Measurements from ENCODE around the gene FHDC1.

The FHDC1 gene

DNA sequence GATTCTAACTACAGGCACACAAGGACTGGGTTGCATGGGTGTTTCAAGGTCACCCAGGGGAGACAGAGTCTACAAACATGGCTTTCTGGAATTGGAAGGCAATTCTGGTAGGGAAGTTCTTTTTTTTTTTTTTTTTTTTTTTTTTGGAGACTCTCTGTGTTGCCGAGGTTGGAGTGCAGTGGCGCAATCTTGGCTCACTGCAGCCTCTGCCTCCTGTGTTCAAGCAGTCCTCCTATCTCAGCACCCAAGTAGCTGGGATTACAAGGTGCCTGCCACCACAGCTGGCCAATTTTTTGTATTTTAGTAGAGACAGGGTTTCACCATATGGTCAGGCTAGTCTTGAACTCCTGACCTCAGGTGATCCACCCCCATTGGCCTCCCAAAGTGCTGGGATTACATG lies 16.3 kb upstream of the FHDC1 start:
- Mint-ChIP-seq H3K4me1 (ENCODE audit: low read depth) (no peaks in the 10 kb centered on the region), H3K36me3 (ENCODE audit: low read depth) (peaks cover 27% of the 10 kb centered on the region), H3K27ac (no peak overlapping the region), H3K27me3 (no peaks in the 10 kb centered on the region), H3K4me3 (no peak overlapping the region), H3K9me3 (peaks cover 7% of the 10 kb centered on the region)
- no peak for DNase-seq

DNA sequence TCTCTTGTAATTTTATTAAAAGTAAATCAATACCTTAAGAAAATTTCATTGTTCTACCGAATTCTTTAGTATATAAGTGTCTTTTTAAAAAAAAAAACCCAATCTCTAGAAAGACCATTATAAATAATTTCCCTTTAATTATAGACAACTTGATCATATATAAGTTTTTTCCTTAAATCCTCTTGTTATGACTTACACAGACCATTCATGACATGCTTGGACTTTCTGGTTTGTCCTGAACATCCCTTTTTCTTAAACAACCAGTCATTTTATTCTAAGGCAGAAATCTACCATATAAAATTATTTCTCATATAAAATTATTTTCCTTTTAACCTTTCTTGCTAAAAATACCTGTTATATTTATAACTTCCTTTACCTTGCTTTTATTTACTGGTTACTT lies 15.4 kb upstream of the FHDC1 start:
- Mint-ChIP-seq H3K9me3 (peaks cover 7% of the 10 kb centered on the region), H3K4me3 (no peak overlapping the region), H3K27me3 (no peaks in the 10 kb centered on the region), H3K27ac (no peak overlapping the region), H3K36me3 (ENCODE audit: low read depth) (peaks cover 27% of the 10 kb centered on the region), H3K4me1 (ENCODE audit: low read depth) (no peaks in the 10 kb centered on the region)
- no peak for DNase-seq

DNA sequence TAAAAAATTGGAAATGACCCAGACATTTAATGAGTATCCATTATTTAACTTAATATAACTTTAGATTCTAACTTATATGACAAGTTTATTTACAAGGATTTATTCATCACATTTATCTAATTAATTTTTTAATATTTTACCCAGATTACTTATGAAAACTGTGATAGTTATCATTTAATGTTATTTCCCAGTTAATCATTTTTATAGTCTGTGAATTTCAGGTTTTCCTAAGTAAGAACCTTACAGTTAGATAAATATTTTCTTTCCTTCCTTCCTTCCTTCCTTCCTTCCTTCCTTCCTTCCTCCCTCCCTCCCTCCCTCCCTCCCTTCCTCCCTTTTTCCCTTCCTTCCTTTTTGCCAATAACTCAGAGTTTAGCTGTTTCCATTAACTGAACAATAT lies 14.8 kb upstream of the FHDC1 start:
- peaks cover 7% of the 10 kb centered on the region for H3K9me3 Mint-ChIP-seq
- no peaks in the 10 kb centered on the region for H3K4me1 Mint-ChIP-seq (ENCODE audit: low read depth)
- H3K36me3 Mint-ChIP-seq (ENCODE audit: low read depth), result peaks cover 27% of the 10 kb centered on the region
- no peaks in the 10 kb centered on the region for H3K27me3 Mint-ChIP-seq
- H3K4me3 Mint-ChIP-seq, result no peak overlapping the region
- DNase-seq, result no peak
- H3K27ac Mint-ChIP-seq, result no peak overlapping the region

DNA sequence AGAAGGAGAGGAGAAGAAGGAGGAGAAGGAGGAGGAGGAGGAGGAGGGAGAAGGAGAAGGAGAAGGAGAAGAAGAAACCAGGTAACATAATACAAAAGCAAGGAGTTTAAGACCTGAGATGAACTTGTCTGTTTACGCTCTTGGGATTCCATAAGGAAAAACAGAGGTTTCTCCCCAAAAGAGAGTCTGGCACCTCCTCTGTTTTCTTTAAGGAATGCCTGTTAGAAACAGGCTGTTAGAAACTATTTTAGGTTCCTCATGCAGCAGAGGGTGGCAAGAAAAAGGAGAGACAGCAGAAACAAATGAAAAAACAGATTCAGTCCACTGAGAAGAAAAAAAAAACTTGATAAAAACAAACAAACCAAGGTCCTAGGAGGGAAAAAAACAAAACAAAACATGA lies 10.3 kb upstream of the FHDC1 start:
- Mint-ChIP-seq H3K36me3 (ENCODE audit: low read depth) (peaks cover 5% of the 10 kb centered on the region), H3K4me1 (ENCODE audit: low read depth) (no peaks in the 10 kb centered on the region), H3K27ac (no peak overlapping the region), H3K4me3 (no peak overlapping the region), H3K27me3 (peaks cover 9% of the 10 kb centered on the region), H3K9me3 (peaks cover under 1% of the 10 kb centered on the region)
- no peak for DNase-seq

DNA sequence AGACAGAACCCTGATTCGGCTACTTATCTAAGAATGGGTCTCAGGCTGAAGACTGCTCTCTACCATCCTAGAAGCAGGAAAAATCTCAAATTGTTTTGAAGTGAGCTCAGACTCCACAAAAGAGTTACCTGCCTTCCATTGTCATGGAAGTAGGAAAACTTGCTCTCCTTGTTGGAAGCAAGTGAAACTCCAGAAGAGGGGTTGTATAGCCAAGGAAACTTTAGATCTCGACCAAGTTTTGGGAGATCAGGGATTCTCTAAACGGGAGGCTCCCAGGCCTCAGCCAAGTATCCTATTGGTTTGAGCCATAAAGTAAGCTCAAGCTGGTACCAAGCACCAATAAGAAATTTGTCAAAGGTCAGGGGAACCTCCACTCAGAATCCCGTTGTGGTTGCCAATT lies 9.2 kb upstream of the FHDC1 start:
- Mint-ChIP-seq H3K36me3 (ENCODE audit: low read depth) (no peaks in the 10 kb centered on the region), H3K9me3 (no peaks in the 10 kb centered on the region), H3K4me3 (no peak overlapping the region), H3K27me3 (peaks cover 9% of the 10 kb centered on the region), H3K27ac (no peak overlapping the region), H3K4me1 (ENCODE audit: low read depth) (no peaks in the 10 kb centered on the region)
- DNase-seq, result no peak

DNA sequence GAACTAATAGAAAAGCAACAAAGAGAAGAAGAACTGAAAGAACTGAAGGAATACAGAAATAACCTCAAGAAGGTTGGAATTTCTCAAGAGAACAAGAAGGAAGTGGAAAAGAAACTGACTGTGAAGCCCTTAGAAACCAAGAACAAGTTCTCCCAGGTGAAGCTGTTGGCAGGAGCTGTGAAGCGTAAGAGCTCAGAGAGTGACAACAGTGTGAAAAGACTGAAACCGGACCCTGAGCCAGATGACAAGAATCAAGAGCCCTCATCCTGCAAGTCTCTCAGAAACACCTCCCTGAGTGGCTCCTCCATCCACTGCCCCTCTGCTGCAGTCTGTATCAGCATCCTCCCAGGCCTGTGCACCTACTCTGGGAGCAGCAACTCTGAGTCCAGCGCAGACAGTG lies 8.4 kb upstream of the FHDC1 start:
- no peaks in the 10 kb centered on the region for H3K4me1 Mint-ChIP-seq (ENCODE audit: low read depth)
- no peaks in the 10 kb centered on the region for H3K9me3 Mint-ChIP-seq
- no peak for DNase-seq
- H3K27ac Mint-ChIP-seq, result no peak overlapping the region
- H3K36me3 Mint-ChIP-seq (ENCODE audit: low read depth), result no peaks in the 10 kb centered on the region
- no peak overlapping the region for H3K4me3 Mint-ChIP-seq
- H3K27me3 Mint-ChIP-seq, result peaks cover 11% of the 10 kb centered on the region

DNA sequence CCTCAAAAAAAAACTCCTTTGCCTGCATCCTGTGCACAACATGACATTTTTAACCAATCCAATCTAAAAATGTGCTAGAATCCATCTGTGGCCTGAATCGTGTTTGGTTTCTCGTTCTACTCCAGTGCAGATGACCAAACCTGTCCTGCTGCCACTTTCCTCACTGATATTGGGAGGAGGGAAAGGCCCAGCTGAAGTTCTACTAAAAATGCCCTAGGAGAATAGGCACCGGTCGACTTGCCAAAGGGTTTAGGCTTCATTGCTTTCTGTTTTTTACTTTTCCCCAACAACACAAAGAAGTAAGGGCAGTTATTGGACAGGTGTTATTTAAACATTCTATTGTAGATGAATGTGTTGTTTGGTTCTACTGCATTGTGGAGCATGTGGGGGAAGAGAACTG lies 7.8 kb upstream of the FHDC1 start:
- no peaks in the 10 kb centered on the region for H3K36me3 Mint-ChIP-seq (ENCODE audit: low read depth)
- H3K27ac Mint-ChIP-seq, result no peak overlapping the region
- H3K4me1 Mint-ChIP-seq (ENCODE audit: low read depth), result no peaks in the 10 kb centered on the region
- H3K4me3 Mint-ChIP-seq, result no peak overlapping the region
- H3K9me3 Mint-ChIP-seq, result no peaks in the 10 kb centered on the region
- DNase-seq, result no peak
- H3K27me3 Mint-ChIP-seq, result peaks cover 16% of the 10 kb centered on the region

DNA sequence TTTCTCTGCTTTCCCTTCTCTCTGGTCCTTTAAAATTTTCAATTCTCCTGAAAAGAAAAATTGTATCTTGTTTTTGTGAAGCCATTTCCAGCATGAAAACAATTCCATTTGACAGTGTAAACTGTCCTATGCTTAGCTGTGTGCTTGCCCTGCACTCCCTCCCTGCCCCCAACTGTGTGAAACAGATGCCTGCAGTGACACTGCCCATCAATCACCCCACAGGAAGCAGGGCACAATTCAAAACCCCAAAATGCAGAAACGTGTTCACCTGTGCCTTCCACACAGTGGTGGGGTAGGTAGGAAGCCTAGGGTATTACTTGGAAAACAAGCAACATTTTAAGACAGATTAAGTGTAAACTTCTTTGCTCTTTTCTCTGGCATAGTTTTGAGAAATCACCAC lies 6.2 kb upstream of the FHDC1 start:
- peaks cover 30% of the 10 kb centered on the region for H3K27me3 Mint-ChIP-seq
- no peak overlapping the region for H3K27ac Mint-ChIP-seq
- no peaks in the 10 kb centered on the region for H3K36me3 Mint-ChIP-seq (ENCODE audit: low read depth)
- H3K9me3 Mint-ChIP-seq, result no peaks in the 10 kb centered on the region
- H3K4me3 Mint-ChIP-seq, result no peak overlapping the region
- H3K4me1 Mint-ChIP-seq (ENCODE audit: low read depth), result no peaks in the 10 kb centered on the region
- DNase-seq, result no peak

DNA sequence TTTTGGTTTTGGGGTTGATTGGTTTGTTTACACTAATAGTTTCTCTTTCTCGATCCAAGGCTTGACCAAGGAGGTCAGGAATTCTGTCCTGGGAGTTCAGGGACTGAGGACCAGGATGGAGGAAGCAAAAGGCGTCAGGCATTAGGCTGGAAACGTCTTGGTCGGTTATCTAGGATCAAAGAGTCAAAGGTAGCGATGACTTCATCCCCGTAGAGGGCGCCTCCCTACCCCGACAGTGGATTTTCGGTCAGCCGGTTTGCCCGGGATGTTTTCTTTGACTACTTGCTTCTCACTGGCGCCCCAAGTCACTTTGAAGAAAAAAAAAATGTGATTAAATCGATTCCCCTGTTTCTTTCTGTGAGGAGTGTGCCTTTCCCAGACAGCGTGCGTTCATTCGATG lies 980 bp upstream of the FHDC1 start:
- no peak for DNase-seq
- Mint-ChIP-seq H3K27me3 (peaks cover 62% of the 10 kb centered on the region), H3K9me3 (no peaks in the 10 kb centered on the region)

DNA sequence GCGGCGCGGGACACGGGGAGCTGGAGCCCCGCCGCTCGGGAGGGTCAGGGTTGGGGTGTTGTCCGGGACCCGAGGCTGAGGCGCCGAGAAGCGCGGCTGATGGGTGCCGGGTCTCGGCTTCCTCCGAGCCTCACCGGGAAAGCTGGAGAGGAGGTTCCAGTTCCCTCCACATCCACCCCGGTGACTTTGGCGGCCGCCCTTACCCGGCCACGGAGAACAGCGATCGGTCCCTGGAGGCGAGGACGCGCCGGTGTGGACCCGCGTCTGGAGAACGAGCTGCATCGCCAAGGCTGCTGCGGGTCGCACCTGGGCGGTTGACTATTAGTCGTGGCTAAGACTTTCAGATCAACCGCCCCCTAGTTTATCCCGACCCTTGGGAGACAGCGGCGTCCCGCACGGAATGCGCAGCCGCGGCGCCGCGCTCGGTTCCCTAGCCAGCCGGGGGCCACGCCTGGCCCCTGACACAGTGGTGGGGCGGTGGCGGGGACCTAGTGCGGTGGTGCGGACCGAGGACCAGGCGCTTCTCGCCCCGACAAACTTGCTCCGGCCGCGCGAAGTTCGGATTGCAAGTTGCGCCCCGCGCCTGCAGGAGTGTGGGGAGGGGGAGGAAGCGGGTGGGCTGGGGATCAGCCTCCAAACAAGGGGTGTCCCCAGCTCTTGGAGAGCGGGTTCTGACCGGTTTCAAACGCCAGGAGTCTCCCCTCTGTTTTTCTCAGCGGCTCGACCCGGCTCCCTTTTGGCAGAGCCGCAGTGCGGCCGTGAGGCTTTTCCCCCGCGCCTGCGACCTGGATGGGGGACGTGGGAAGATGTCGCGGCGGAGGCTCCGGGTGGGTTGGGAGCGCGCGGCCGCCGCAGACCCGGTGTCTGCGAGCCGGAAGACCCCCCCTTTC lies 568 bp downstream of the FHDC1 start:
- Mint-ChIP-seq H3K4me3 (peak overlapping the region; percentile 59), H3K36me3 (ENCODE audit: low read depth) (no peaks in the 10 kb centered on the region), H3K9me3 (no peaks in the 10 kb centered on the region), H3K27me3 (peaks cover 71% of the 10 kb centered on the region), H3K27ac (no peak overlapping the region), H3K4me1 (ENCODE audit: low read depth) (peaks cover 18% of the 10 kb centered on the region)
- peak; percentile 53 for DNase-seq

More for the DNA sequence above, 980 bp upstream of the FHDC1 start:
- no peak overlapping the region for H3K27ac Mint-ChIP-seq
- no peaks in the 10 kb centered on the region for H3K36me3 Mint-ChIP-seq (ENCODE audit: low read depth)
- H3K4me3 Mint-ChIP-seq, result peak overlapping the region; percentile 62
- H3K4me1 Mint-ChIP-seq (ENCODE audit: low read depth), result peaks cover 18% of the 10 kb centered on the region

DNA sequence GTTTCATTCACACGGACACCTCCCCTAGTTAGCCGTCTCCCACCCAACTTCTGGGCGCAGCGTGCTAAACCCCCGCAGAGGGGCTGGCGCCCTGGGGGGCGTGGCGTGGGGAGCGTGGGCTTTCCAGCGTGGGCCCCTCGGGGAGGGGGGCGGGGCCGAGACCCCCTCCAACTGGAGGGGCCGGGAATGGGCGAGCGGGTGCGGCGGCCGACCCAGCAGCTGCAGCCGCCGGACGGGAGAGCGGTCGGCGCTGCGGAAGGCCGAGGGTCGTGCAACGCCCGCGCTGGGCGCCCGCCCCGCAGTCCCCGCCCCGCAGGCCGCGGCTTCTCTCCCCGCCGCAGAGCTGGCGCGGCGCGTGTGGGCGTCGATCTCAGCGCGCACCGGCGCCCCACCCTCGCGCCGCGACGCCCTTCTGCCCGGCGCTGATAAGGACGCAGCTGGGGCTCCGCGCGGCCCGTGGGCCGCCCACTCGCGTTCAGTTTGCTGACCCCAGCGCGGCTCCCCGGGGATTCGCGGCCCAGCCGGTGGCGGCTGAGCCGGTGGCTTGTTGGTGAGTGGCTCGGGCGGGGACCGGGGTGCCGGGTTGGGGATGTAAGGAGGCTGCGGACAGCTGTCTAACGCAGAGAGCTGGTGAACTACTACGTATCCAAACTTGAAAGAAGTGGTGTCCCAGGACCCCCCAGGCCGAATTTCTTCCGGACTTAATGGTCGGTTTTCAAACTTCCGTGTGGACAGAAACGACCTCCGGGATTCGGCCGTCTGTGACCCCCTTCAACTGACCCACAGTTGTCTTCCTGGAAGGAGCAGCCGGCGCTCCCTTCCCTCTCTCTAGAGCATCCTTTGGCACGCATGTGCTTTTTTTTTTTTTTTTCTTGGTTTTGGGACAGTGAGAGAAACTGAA lies 1.5 kb downstream of the FHDC1 start:
- Mint-ChIP-seq H3K9me3 (no peaks in the 10 kb centered on the region), H3K4me1 (ENCODE audit: low read depth) (peaks cover 18% of the 10 kb centered on the region), H3K27me3 (peaks cover 78% of the 10 kb centered on the region), H3K36me3 (ENCODE audit: low read depth) (no peaks in the 10 kb centered on the region), H3K4me3 (peak overlapping the region; percentile 76), H3K27ac (no peak overlapping the region)
- DNase-seq, result peak; percentile 50

DNA sequence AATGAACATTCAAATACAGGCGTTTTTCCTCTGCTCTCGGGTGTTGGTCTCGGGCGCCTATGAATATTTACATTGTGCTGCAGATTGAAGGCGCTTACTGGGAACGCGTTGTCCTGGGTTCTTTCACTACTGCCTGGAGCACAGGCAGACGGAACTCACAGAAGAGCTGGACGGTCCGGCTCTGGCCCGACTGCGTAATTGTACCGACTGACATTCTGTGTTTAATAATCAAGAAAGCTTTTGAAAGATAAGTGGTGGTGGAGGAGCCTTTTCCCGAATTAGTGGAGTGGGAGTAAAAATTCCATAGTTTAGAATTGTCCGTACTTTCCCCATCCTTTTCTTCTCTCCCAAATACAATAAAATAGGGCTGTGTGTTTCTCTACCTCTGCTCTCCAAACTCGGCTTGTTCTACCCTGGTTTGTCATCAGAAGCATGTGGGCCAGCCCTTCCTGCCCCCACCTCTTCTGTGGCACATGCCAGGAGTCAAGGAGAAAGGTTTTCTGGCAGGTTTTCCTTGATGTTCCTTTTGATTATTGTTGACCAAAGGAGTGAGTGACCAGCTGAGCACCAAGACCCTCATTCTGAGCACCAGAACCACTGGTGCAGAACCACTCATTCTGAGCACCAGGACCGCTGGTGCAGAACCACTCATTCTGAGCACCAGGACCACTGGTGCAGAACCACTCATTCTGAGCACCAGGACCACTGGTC lies 2.3 kb downstream of the FHDC1 start:
- H3K4me1 Mint-ChIP-seq (ENCODE audit: low read depth), result peaks cover 18% of the 10 kb centered on the region
- H3K36me3 Mint-ChIP-seq (ENCODE audit: low read depth), result no peaks in the 10 kb centered on the region
- peaks cover 71% of the 10 kb centered on the region for H3K27me3 Mint-ChIP-seq
- H3K27ac Mint-ChIP-seq, result no peak overlapping the region
- H3K4me3 Mint-ChIP-seq, result peak overlapping the region; percentile 76
- no peaks in the 10 kb centered on the region for H3K9me3 Mint-ChIP-seq
- DNase-seq, result no peak

DNA sequence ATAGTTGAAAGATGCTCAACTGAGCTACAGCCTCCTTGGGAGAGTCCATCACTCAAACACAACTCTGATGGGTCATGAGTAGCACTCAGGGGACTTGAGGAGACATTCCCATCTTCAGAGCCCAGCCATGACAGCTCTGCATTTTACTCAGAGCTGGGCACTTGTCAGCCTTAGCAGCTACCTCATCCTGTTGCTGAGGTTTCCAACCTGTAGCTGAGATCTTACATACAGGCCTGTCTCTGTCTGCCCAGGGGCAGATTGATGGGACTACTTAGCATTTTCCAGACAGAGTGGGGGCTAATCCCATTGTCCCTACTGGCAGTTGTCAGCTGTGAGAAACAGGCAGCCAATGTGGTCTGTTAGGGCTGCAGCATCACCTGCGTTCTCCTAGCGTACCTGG lies 3.5 kb downstream of the FHDC1 start:
- no peak for DNase-seq
- H3K4me3 Mint-ChIP-seq, result no peak overlapping the region
- H3K36me3 Mint-ChIP-seq (ENCODE audit: low read depth), result no peaks in the 10 kb centered on the region
- H3K4me1 Mint-ChIP-seq (ENCODE audit: low read depth), result peaks cover 18% of the 10 kb centered on the region
- H3K27ac Mint-ChIP-seq, result no peak overlapping the region
- H3K27me3 Mint-ChIP-seq, result peaks cover 60% of the 10 kb centered on the region
- H3K9me3 Mint-ChIP-seq, result no peaks in the 10 kb centered on the region

DNA sequence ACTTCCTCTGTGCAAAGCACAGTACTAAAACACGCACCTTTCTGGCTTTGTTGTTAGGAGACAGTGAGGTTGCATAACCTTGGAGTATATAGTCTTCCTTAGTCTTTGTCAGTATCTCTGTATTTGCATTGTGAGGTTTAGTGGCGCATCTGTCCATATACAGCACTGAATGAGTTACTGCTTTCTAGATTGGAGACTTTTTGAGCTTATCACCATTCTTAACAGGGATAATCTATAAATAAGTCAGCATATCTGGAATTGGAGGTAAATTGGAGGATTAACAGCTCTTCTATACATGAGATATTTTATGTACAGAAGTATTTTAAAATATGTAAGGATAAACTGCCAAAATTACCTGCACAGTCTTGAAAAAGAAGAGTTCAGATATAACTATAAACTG lies 4.3 kb downstream of the FHDC1 start:
- peaks cover 52% of the 10 kb centered on the region for H3K27me3 Mint-ChIP-seq
- H3K36me3 Mint-ChIP-seq (ENCODE audit: low read depth), result no peaks in the 10 kb centered on the region
- no peak overlapping the region for H3K4me3 Mint-ChIP-seq
- DNase-seq, result no peak
- no peaks in the 10 kb centered on the region for H3K9me3 Mint-ChIP-seq
- no peak overlapping the region for H3K27ac Mint-ChIP-seq
- H3K4me1 Mint-ChIP-seq (ENCODE audit: low read depth), result peaks cover 13% of the 10 kb centered on the region
